GM15510 (cell line): ENCODE measurements around the gene RACGAP1.

Source experiments
- POLR2A ChIP-seq: IDR thresholded peaks from 3 replicates; pipeline ENCODE4 v1.6.1; 2011; ENCODE audit warnings: borderline replicate concordance; ENCODE audit not compliant: insufficient read length; ENCODE audit errors: extremely low read depth

The RACGAP1 gene

GRCh38 chr12:50060120-50060468, 34.8 kb upstream of the RACGAP1 start:
- no peak for TF ChIP-seq POLR2A

GRCh38 chr12:50059440-50060119, 34.3 kb upstream of the RACGAP1 start:
- TF ChIP-seq POLR2A: no peak

GRCh38 chr12:50058743-50059312, 33.5 kb upstream of the RACGAP1 start:
- TF ChIP-seq POLR2A: no peak

DNA sequence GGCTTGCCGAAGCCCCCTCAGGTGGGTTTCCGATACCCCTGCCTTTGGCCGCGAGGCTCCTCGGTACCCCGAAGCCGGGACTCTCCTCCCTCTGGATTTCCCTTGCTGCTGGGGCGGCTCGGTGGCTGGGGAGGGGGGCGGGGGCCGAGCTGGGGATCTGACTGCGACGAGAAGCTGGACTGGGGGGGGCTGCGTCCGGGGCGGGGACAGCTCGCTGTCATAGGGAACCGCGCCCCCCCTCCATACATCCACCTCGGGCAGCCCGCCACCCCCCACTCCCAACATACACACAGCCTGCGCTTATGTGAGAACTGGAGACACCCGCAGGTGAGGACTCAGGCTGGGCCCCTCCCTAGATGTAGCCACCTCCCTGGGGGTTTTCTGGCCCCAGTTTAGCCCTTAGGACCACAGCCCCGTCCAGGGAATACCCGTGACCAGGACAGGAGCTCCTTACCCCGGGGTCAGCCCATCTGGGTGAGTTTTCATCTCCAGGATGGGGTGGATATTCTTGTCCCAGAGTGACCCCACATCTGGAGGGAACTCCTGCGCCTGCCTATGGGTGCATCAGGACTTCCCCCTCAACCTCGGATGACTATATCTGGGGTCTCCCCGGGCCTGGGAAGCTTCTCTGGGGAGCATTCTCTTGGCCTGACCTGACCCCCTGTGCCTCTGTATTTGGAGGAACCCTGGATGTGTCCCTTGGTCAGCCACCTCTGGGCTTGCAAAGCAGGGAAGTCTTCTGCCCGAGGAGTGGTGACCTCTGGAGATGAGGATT, 32.8 kb upstream of the RACGAP1 start:
- no peak for TF ChIP-seq POLR2A

GRCh38 chr12:50057000-50057841, 31.9 kb upstream of the RACGAP1 start, which contains the start of gene ASIC1:
TSS of gene ASIC1 (plus strand) at chr12:50057596. CDS start at chr12:50058767, 1,171 bp downstream.
- TF ChIP-seq POLR2A: no peak

DNA sequence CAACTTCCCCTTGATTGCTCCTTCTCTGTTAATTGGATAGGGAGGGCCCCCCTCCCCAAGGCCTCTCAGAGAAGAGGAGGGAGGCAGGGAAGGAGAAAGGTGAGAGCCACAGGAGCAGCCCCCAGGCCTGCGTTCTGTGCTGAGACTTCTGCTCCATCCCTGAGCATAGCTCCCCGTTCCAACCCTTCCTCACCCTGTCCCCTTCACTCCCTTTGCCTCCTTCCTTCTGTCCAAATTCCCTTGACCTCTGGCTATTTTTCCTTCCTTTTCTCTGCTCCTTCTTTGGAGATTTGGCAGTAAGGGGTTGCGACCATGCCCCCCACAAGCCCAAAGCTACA, 31.3 kb upstream of the RACGAP1 start:
- TF ChIP-seq POLR2A: no peak

DNA sequence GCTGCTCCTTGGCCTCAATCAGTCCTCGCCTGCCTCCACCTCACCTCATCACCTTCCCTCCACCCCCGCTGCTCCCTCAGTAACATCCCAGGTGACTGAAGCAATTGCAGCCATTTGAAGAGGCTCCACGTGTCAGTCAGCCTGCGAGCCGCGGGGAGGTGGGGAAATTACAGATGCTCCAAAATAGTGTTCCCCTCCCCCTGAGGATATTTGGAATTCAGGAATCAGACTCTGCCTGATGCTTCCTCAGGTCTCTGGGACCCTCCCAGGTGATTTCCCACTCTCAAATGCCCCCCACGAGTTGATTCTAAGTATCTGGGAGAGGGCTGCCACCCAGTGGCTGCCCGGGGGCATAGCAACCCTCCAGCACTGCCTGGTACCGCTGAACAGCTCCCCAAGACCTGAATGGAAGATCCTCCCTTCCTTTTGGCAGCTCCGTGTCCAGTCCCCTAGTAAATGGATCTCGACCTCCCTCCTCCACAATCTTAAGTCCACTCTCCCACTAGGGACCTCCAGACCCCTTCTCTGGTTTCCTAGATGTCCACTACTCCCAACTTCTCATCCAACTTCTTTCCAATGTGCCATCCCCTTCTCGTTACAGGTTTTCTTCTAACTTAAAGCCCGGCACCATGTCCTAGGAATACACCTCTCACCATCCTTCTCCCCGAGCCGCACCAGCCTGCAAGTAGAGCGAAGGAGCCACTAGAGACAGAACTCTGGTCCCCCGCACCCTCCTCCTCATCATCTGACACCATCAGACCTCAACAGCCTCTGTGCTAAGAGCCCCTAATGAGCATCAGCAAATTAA, 30.7 kb upstream of the RACGAP1 start:
- no peak for TF ChIP-seq POLR2A

DNA sequence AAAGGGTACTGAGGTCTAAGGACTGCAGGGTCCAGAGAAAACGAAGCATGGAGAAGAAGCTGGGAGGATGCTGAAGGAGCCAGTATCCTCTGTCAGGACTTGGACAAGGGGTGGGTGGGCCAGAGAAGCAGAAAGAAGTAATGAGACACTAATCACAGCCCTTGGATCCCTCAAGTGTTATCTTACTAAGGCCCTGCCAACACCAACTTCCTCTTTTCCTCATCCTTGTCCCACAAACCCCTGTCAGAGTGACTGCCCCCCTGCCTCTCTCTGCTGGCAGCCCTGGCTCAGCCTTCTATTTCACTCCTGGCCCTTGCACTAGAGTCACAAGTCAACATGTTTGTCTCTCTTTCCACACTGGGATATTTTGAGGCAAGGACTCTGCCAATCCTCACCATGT, 28.3 kb upstream of the RACGAP1 start:
- TF ChIP-seq POLR2A: no peak

GRCh38 chr12:50052964-50053363, 27.7 kb upstream of the RACGAP1 start:
- no peak for TF ChIP-seq POLR2A

DNA sequence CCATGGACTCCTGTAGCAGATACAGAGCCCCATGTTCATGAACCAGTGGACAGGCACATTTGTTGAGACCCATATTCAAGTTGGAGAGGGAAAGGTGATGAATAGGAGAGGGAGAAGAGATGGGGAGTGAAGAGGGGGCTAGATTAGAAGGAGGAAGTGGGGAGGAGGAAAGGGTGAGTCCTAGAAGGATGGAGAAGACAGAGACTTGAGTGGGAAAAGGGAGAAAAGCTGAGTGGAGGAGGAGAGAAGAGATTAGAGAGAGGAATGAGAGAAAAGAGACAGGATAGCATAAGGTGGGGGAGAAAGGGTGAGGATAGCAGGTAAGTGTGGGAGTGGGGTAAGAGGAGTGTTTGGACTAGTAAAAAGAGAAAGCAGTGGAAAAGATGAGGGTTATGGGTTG, 27.2 kb upstream of the RACGAP1 start:
- no peak for TF ChIP-seq POLR2A

DNA sequence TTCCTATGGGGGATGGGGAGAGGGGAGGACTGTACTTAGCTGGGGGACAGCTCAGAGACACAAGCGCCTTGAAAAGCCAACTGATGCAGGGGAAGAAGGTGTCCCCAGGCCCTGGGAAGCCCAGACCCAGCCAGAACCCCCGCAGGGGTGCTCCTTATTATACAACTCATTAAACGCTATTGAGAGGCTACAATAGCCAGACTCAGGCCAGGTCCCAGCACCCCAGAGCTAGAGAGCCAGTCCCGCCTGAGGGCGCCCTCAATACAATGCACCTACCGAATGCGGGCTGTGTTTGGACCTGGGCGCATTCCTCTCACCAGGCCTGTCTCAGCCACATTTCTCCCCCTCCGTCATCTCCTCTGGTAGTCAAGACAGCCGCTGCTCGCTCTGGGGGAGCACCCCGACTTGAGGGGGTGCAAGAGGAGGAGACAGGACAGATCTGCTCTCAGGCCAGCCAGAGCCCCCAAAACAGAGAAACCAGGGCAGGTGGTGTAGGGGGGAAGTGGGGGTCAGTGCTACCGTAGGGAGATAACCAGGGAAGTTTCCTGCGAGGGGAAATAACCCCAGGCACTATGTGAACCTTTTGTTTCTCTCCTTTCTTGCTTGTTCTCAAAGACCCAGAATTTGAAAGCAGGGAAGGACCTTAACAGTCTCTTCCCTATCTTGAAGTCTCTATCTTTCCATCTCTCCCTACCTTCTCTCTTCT, 26.0 kb upstream of the RACGAP1 start:
- no peak for TF ChIP-seq POLR2A

GRCh38 chr12:50050410-50051098, 25.3 kb upstream of the RACGAP1 start:
- TF ChIP-seq POLR2A: no peak

DNA sequence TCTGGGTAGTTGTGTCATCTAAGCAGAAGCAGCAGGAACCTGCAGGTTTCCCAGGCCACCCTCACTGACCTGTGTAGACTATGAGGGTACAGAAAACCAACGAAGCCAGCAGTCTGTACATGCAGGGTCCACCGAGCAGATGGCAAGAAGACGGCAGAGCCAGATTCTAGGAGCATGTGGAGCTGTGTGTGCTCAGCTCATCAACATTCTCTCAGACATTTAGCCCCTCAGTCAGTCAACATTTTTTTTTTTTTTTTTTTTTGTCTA, 24.8 kb upstream of the RACGAP1 start:
- TF ChIP-seq POLR2A: no peak
